ENCODE measurements around the gene SGSM1. TPM values are rescaled to one million over a fixed set of nuclear protein-coding genes. Genes with fewer than 3 reads are reported as not detected.

Gene SGSM1
- total RNA-seq, 1 experiment from 2014 or later = 4.3 TPM

- Mint-ChIP-seq H3K36me3 (ENCODE audit: insufficient read depth in 1 of 3, low read depth in 3 of 3) (peaks cover 0 to 6% (median 0%) of the 10 kb centered on the region in 3 experiments; a peak in 2 of 7 replicates), H3K4me1 (no peaks in the 10 kb centered on the region), H3K4me3 (no peak overlapping the region), H3K27me3 (ENCODE audit: low read depth) (no peaks in the 10 kb centered on the region), H3K27ac (no peak overlapping the region), H3K9me3 (peaks cover 0 to 3% of the 10 kb centered on the region in 2 experiments; a peak in 2 of 5 replicates)
- no peaks in the 10 kb centered on the region for H3K79me2 ChIP-seq (ENCODE audit: insufficient read depth, low read length)
- no peaks in the 10 kb centered on the region for H3K23me2 ChIP-seq (ENCODE audit: insufficient read length, low read depth, low read length, poor library complexity, severe bottlenecking)
- H3K18ac ChIP-seq (ENCODE audit: insufficient read length, low read depth, low read length) = no peak overlapping the region
- no peak overlapping the region for H3T11ph ChIP-seq (ENCODE audit: low read length)
- H2BK5ac ChIP-seq (ENCODE audit: insufficient read length, low read length) = no peak overlapping the region
- no peak overlapping the region for H3K4me2 ChIP-seq (ENCODE audit: insufficient read depth, insufficient read length, low read length)
- H3K27ac ChIP-seq (ENCODE audit: insufficient read length, low read depth, low read length) = no peak overlapping the region
- H2BK120ac ChIP-seq (ENCODE audit: low read depth, low read length, poor library complexity, severe bottlenecking) = no peak overlapping the region
- no peak overlapping the region for H3K14ac ChIP-seq (ENCODE audit: insufficient read depth, low read length)
- H2AFZ ChIP-seq (ENCODE audit: low read length) = no peak overlapping the region
- TF ChIP-seq CTCF (conservative IDR thresholded peaks at IDR 0.05) = no peak
- H4K5ac ChIP-seq (ENCODE audit: insufficient read length, low read depth, low read length) = no peak overlapping the region
- H3K27me3 ChIP-seq (ENCODE audit: insufficient read depth, low read length) = no peaks in the 10 kb centered on the region
- no peaks in the 10 kb centered on the region for H3K4me1 ChIP-seq (ENCODE audit: insufficient read depth, low read length)
- H3K79me1 ChIP-seq (ENCODE audit: insufficient read depth, low read depth, low read length, poor library complexity, severe bottlenecking) = no peaks in the 10 kb centered on the region
- H4K8ac ChIP-seq (replicated peaks; ENCODE audit: insufficient read length, low read depth, low read length) = no peak overlapping the region
- no peak overlapping the region for H2BK15ac ChIP-seq (ENCODE audit: low read depth, low read length)
- H2AK5ac ChIP-seq (ENCODE audit: insufficient read length, low read length) = no peak overlapping the region
- H3K9ac ChIP-seq (ENCODE audit: extremely low read depth, insufficient read length, low read length) = no peak overlapping the region
- no peaks in the 10 kb centered on the region for H3K9me3 ChIP-seq (ENCODE audit: control insufficient read depth, low read depth, low read length)
- no CpG with 5 or more reads among the region's 4 CpGs for WGBS (ENCODE audit: extremely low coverage, insufficient read length, low lambda C conversion rate)
- no peak overlapping the region for H3K4ac ChIP-seq (ENCODE audit: low read depth, low read length)
- H4K91ac ChIP-seq (ENCODE audit: insufficient read length, low read depth, low read length) = no peak overlapping the region
- no peak overlapping the region for H3K56ac ChIP-seq (ENCODE audit: insufficient read length, low read depth, low read length)
- H4K20me1 ChIP-seq (ENCODE audit: control insufficient read depth, insufficient read depth, insufficient read length) = no peaks in the 10 kb centered on the region
- no peak overlapping the region for H2BK12ac ChIP-seq (ENCODE audit: insufficient read length, low read depth, low read length)
- no peak overlapping the region for H2BK20ac ChIP-seq (ENCODE audit: low read depth, low read length, poor library complexity, severe bottlenecking)
- no peak overlapping the region for H3K23ac ChIP-seq (ENCODE audit: insufficient read length, low read depth, low read length)
- DNase-seq = peak; percentile 69
Measured at GRCh38 chr22:24875862-24876506, 70.0 kb downstream of the SGSM1 start.
